Activated effector memory CD4-positive, alpha-beta T cell treated with Interleukin-2 at 50 U/mL for 16 hours (primary cell): ENCODE results near the gene OPN1LW.
"Not testable (repeated sequence)": the region's sequence is repeated elsewhere in the genome, so short reads cannot be mapped to it uniquely, and the experiment has no call there.

Source experiments
- DNase-seq: peaks from one replicate; pipeline ENCODE4 v3.0.0-alpha.2; 2020

The OPN1LW gene

GRCh38 chrX:154135458-154136229 is 8.4 kb upstream of the OPN1LW start:
- DNase-seq, result no peak

- DNase-seq, result peak; percentile 55
Observed at GRCh38 chrX:154136627-154137161, 7.3 kb upstream of the OPN1LW start.

DNA sequence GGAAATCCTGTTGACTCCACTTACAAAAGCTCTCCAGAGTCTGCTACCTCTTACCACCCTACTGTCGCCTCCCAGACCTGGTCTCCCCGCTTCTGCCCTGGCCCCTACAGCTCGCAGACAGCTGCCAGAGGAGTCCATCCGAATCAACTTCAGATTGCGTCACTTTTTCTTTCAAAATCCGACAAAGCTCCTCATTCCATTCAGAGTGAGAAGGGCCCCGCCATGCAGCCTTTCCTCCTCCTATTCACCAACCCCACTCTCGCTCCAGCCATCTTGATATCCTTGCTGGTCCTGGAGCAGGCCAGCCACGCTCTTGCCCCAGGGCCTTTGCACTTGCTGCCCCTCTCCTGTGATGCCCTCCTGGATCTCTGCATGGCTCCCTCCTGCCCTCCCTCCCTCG is 5.2 kb upstream of the OPN1LW start:
- DNase-seq, result no peak

- no peak for DNase-seq
Observed at GRCh38 chrX:154140206-154140605, 3.8 kb upstream of the OPN1LW start.

- DNase-seq, result no peak
Observed at GRCh38 chrX:154140742-154141141, 3.3 kb upstream of the OPN1LW start.

GRCh38 chrX:154142386-154142785 is 1.7 kb upstream of the OPN1LW start:
- no peak for DNase-seq

GRCh38 chrX:154142950-154143745 is 895 bp upstream of the OPN1LW start:
- no peak for DNase-seq

DNA sequence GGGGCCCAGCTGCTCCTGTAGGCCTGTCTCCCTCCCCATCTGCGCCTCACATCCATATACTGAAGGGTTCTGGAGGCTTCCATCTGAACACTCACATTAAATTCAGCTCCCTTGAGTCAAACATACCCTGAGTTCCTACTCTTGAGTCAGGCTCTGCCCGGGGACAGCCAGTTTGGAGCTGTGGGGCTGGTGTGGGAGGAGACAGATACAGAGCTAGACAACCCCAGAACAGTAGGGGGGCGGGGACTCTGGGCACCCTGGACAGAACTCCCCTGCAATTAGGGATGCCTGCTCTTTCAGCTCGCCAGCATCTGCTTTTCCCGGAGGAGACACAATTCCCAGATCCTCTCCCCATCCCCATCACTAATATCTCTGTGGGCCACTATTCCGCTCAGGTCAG is 7.0 kb downstream of the OPN1LW start:
- DNase-seq, result not testable (repeated sequence)

DNA sequence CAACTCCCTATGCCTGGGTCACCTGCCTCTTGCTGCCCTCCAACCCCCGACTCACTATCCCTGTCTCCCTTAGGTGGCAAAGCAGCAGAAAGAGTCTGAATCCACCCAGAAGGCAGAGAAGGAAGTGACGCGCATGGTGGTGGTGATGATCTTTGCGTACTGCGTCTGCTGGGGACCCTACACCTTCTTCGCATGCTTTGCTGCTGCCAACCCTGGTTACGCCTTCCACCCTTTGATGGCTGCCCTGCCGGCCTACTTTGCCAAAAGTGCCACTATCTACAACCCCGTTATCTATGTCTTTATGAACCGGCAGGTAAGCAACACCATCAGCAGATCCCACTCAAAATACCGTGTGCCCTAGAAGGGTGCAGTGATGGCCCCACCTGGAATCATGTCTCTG is 12.2 kb downstream of the OPN1LW start:
- DNase-seq, result not testable (repeated sequence)

- not testable (repeated sequence) for DNase-seq
Observed at GRCh38 chrX:154157207-154157606, 13.2 kb downstream of the OPN1LW start.

DNA sequence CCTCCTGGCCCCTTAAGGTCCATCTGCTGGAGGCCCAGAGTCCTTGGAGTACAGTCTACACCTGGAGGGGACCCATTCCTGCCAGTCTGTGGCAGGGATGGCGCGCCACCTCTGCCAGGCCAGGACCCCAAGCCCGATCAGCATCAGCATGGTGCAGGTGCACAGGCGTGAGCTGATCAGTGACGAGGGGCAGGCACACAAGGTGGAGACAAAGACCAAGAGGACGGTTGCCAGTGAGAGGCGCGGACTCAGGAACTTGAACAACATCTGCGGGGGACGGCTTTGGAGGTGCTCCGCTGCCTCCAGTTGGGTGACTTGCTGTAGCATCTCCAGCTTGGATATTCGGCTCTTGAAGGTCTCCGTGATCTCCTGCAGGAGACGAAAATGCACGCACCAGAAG is 15.3 kb downstream of the OPN1LW start:
- not testable (repeated sequence) for DNase-seq

- not testable (repeated sequence) for DNase-seq
Observed at GRCh38 chrX:154164902-154165301, 20.9 kb downstream of the OPN1LW start.

- DNase-seq, result not testable (repeated sequence)
Observed at GRCh38 chrX:154168384-154168783, 24.3 kb downstream of the OPN1LW start.

- not testable (repeated sequence) for DNase-seq
Observed at GRCh38 chrX:154172535-154172943, 28.5 kb downstream of the OPN1LW start.

- DNase-seq, result not testable (repeated sequence)
Observed at GRCh38 chrX:154174356-154174755, 30.3 kb downstream of the OPN1LW start.

DNA sequence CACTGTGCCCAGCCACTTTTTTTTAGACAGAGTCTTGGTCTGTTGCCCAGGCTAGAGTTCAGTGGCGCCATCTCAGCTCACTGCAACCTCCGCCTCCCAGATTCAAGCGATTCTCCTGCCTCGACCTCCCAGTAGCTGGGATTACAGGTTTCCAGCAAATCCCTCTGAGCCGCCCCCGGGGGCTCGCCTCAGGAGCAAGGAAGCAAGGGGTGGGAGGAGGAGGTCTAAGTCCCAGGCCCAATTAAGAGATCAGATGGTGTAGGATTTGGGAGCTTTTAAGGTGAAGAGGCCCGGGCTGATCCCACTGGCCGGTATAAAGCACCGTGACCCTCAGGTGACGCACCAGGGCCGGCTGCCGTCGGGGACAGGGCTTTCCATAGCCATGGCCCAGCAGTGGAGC is 38.3 kb downstream of the OPN1LW start, which contains the start of gene OPN1MW:
Gene OPN1MW, plus strand, starts transcription at position 301 of the 400 bp plus-strand sequence. Its CDS starts 82 bp downstream, at position 383.
- DNase-seq, result not testable (repeated sequence)

DNA sequence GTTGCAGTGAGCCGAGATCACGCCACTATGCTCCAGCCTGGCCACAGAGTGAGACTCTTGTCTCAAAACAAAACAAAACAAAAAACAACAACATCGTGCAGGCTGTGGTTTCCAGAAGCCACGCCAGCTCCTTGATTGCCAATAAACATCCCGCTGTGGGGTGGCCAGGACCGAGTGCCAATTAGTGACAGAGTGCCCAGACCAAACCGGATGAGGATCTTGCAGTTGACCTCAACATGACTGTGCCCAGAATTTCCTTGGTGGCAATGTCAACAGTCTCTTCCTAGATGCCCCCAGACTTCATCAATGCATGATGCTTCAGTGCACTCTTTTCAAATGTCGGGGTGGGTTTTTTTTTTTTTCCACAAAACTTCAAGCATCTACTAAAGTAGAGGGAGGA is 39.8 kb downstream of the OPN1LW start:
- DNase-seq, result not testable (repeated sequence)

DNA sequence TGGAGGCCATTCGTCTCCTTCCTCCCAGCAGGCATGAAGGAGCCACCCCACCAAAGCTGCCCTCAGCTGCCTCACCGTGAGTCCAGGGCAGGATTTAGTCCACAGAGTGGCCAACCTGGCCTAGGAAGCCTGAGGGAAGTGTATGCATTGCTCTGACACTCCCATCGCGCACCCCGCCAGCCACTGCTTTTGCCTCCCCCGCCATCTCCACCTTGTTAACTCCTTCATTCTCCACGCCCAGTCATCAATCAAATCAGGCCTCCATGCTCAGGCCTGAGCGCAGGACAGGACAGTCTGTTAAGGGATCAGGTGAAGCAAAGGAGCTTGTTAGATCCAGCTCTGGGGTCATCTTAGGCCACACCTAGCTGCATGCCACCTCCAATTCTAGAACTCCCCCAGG is 48.8 kb downstream of the OPN1LW start:
- DNase-seq, result not testable (repeated sequence)

- DNase-seq, result not testable (repeated sequence)
Observed at GRCh38 chrX:154194316-154194715, 50.3 kb downstream of the OPN1LW start.

DNA sequence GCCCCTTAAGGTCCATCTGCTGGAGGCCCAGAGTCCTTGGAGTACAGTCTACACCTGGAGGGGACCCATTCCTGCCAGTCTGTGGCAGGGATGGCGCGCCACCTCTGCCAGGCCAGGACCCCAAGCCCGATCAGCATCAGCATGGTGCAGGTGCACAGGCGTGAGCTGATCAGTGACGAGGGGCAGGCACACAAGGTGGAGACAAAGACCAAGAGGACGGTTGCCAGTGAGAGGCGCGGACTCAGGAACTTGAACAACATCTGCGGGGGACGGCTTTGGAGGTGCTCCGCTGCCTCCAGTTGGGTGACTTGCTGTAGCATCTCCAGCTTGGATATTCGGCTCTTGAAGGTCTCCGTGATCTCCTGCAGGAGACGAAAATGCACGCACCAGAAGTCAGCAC is 52.4 kb downstream of the OPN1LW start:
- DNase-seq, result not testable (repeated sequence)
